ENCODE measurements around the gene LRRC3.

LRRC3 gene

DNA sequence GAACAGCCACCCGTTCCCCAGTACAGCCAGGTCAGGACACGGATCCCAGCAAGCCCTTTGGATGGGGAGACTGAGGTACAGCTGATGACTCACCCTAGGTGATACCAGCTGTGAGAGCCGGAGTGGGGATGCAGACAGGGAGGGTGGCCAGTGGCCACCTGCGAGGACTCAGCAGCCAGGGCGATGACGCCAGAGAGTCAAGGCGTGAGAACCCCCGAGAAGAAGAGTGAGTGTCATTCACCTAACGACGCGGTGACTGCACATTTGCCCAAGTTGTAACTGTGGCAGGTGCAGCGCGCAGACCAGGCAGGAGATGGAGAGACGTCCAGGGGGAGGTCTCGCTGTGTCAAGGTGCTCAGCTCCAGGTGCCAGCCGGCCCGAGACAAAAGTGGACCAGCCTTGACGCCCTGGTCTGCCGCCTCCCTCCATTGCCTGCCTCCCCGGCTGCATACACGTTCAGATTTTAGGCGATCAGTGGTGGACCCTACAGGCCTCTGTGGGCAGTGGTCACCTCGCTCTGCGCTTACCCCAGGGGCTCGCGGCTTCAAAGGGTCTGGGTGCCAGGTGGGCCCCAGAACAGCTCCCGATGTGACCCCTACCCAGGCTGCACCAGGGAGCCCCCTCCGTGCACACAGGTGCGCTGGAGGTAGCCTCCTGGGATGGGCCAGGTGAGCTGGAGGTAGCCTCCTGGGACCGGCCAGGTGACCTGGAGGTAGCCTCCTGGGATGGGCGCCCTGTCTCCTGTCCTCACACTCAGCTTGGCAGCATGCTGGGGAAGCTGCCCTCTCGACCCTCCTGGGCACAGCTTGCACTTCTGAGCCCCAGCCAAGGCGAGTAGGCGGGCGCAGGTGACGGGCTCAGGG lies 11.9 kb downstream of the LRRC3 start:
- Histone ChIP-seq H3K9me3 (ENCODE audit: control insufficient read depth, insufficient read depth, low read length) (no peaks in the 10 kb centered on the region), H3K27me3 (ENCODE audit: control insufficient read depth, insufficient read depth, low read length) (no peaks in the 10 kb centered on the region)

GRCh38 chr21:44467859-44468195 lies 12.5 kb downstream of the LRRC3 start:
- DNase-seq (ENCODE audit: low read depth, low spot score) = no peak
- Histone ChIP-seq H3K4me3 (ENCODE audit: low read length) (no peak overlapping the region), H3K4me1 (ENCODE audit: control insufficient read depth, insufficient read depth, low read length) (no peaks in the 10 kb centered on the region), H3K27me3 (ENCODE audit: control insufficient read depth, insufficient read depth, low read length) (no peaks in the 10 kb centered on the region), H3K27ac (ENCODE audit: low read length) (no peak overlapping the region), H3K9me3 (ENCODE audit: control insufficient read depth, insufficient read depth, low read length) (no peaks in the 10 kb centered on the region), H3K36me3 (ENCODE audit: control insufficient read depth, insufficient read depth, low read length) (no peaks in the 10 kb centered on the region)
- no CpG with 5 or more reads among the region's 15 CpGs for WGBS (ENCODE audit: insufficient coverage, insufficient read length)

More for the DNA sequence above, 11.9 kb downstream of the LRRC3 start:
- WGBS (ENCODE audit: insufficient coverage, insufficient read length) = no CpG with 5 or more reads among the region's 36 CpGs
- H3K27ac ChIP-seq (ENCODE audit: low read length) = no peak overlapping the region
- H3K36me3 ChIP-seq (ENCODE audit: control insufficient read depth, insufficient read depth, low read length) = no peaks in the 10 kb centered on the region
- DNase-seq (ENCODE audit: low read depth, low spot score) = no peak
- no peaks in the 10 kb centered on the region for H3K4me1 ChIP-seq (ENCODE audit: control insufficient read depth, insufficient read depth, low read length)
- no peak overlapping the region for H3K4me3 ChIP-seq (ENCODE audit: low read length)

GRCh38 chr21:44471341-44471740 lies 16.0 kb downstream of the LRRC3 start:
- H3K36me3 ChIP-seq (ENCODE audit: control insufficient read depth, insufficient read depth, low read length) = no peaks in the 10 kb centered on the region
- H3K27me3 ChIP-seq (ENCODE audit: control insufficient read depth, insufficient read depth, low read length) = no peaks in the 10 kb centered on the region
- no peak overlapping the region for H3K4me3 ChIP-seq (ENCODE audit: low read length)
- H3K4me1 ChIP-seq (ENCODE audit: control insufficient read depth, insufficient read depth, low read length) = peaks cover 2% of the 10 kb centered on the region; the same call in 1 of the 2 replicates
- DNase-seq (ENCODE audit: low read depth, low spot score) = no peak
- no peaks in the 10 kb centered on the region for H3K9me3 ChIP-seq (ENCODE audit: control insufficient read depth, insufficient read depth, low read length)
- H3K27ac ChIP-seq (ENCODE audit: low read length) = no peak overlapping the region

DNA sequence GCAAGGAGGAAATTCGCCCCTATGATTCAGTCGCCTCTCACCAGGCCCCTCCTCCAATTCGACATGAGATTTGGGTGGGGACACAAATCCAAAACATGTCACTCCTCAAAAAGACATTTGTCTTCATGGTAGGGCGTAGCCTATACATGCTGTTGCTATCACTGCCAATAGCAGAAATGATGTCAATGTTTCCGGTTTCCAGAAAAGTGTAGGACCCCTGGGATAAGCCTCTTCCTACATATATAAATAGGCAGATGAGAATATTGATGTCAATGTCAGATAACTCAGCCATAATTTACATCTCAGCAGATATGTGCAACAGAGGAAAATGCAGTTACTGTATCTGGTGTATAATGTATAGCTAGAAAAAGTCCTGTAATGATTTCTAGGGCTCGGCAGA lies 16.7 kb downstream of the LRRC3 start:
- Histone ChIP-seq H3K4me1 (ENCODE audit: control insufficient read depth, insufficient read depth, low read length) (peaks cover 2% of the 10 kb centered on the region; the same call in 1 of the 2 replicates), H3K27ac (ENCODE audit: low read length) (no peak overlapping the region), H3K27me3 (ENCODE audit: control insufficient read depth, insufficient read depth, low read length) (no peaks in the 10 kb centered on the region), H3K36me3 (ENCODE audit: control insufficient read depth, insufficient read depth, low read length) (no peaks in the 10 kb centered on the region), H3K9me3 (ENCODE audit: control insufficient read depth, insufficient read depth, low read length) (no peaks in the 10 kb centered on the region), H3K4me3 (ENCODE audit: low read length) (no peak overlapping the region)
- whole genome bisulfite sequencing (ENCODE audit: insufficient coverage, insufficient read length) = no CpG with 5 or more reads among the region's 6 CpGs
- DNase-seq (ENCODE audit: low read depth, low spot score) = no peak

- Histone ChIP-seq H3K27ac (ENCODE audit: low read length) (no peak overlapping the region), H3K9me3 (ENCODE audit: control insufficient read depth, insufficient read depth, low read length) (no peaks in the 10 kb centered on the region), H3K36me3 (ENCODE audit: control insufficient read depth, insufficient read depth, low read length) (no peaks in the 10 kb centered on the region), H3K4me3 (ENCODE audit: low read length) (no peak overlapping the region), H3K27me3 (ENCODE audit: control insufficient read depth, insufficient read depth, low read length) (no peaks in the 10 kb centered on the region), H3K4me1 (ENCODE audit: control insufficient read depth, insufficient read depth, low read length) (peaks cover 2% of the 10 kb centered on the region; the same call in 1 of the 2 replicates)
- no CpG with 5 or more reads among the region's 19 CpGs for WGBS (ENCODE audit: insufficient coverage, insufficient read length)
- DNase-seq (ENCODE audit: low read depth, low spot score) = no peak
These were observed 18.7 kb downstream of the LRRC3 start for GRCh38 chr21:44473915-44474555.

DNA sequence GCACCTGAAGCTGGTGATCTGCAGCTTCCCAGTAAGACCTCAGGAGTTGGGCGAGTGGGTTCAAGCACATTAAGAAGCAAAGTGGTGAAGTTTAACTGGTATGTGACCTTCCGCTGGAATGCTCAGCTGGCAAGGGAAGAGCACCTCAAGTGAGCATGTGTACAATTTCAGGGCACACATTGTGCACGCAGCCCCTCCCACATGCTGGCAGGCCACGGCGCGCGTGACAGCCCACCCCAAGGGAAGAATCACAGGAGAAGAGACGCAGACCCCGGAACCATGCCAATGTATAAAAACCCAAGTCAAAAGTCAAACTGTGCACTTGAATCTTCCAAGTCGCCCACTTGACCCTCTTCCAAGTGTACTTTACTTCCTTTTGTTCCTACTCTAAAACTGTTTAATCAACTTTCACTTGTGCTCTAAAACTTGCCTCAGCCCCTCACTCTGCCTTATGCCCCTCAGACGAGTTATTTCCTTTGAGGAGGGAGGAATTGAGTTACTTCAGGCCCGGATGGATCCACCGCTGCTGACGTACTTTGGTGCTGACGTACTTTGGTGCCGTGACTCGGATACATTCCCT lies 20.0 kb downstream of the LRRC3 start:
- no CpG with 5 or more reads among the region's 17 CpGs for WGBS (ENCODE audit: insufficient coverage, insufficient read length)
- no peaks in the 10 kb centered on the region for H3K36me3 ChIP-seq (ENCODE audit: control insufficient read depth, insufficient read depth, low read length)
- no peaks in the 10 kb centered on the region for H3K27me3 ChIP-seq (ENCODE audit: control insufficient read depth, insufficient read depth, low read length)
- H3K4me3 ChIP-seq (ENCODE audit: low read length) = no peak overlapping the region
- H3K4me1 ChIP-seq (ENCODE audit: control insufficient read depth, insufficient read depth, low read length) = peaks cover 2% of the 10 kb centered on the region; the same call in 1 of the 2 replicates
- no peak overlapping the region for H3K27ac ChIP-seq (ENCODE audit: low read length)
- no peak for DNase-seq (ENCODE audit: low read depth, low spot score)
- H3K9me3 ChIP-seq (ENCODE audit: control insufficient read depth, insufficient read depth, low read length) = no peaks in the 10 kb centered on the region

DNA sequence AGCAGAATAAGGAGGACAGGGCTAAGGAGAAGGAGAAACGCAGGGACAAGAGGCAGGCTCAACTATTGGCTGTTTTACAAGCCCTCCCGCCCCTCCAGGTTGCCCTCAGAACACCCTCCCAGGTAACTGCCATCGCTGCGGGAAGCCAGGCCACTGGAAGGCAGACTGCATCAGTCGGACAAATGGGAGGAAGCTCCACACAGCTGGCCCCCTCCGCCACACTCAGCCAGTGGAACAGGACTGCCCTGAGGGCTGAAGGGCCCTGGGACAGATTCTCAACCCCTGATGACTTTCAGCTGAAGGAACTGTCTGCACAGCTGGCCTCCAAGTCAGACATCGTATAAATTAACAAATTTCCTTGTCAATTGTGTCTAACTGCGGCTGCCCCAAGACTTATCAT lies 21.8 kb downstream of the LRRC3 start:
- DNase-seq (ENCODE audit: low read depth, low spot score) = no peak
- no peaks in the 10 kb centered on the region for H3K9me3 ChIP-seq (ENCODE audit: control insufficient read depth, insufficient read depth, low read length)
- H3K36me3 ChIP-seq (ENCODE audit: control insufficient read depth, insufficient read depth, low read length) = no peaks in the 10 kb centered on the region
- peaks cover 2% of the 10 kb centered on the region; the same call in 1 of the 2 replicates for H3K4me1 ChIP-seq (ENCODE audit: control insufficient read depth, insufficient read depth, low read length)
- H3K27me3 ChIP-seq (ENCODE audit: control insufficient read depth, insufficient read depth, low read length) = no peaks in the 10 kb centered on the region
- H3K4me3 ChIP-seq (ENCODE audit: low read length) = no peak overlapping the region
- H3K27ac ChIP-seq (ENCODE audit: low read length) = no peak overlapping the region
- WGBS (ENCODE audit: insufficient coverage, insufficient read length) = no CpG with 5 or more reads among the region's 8 CpGs

DNA sequence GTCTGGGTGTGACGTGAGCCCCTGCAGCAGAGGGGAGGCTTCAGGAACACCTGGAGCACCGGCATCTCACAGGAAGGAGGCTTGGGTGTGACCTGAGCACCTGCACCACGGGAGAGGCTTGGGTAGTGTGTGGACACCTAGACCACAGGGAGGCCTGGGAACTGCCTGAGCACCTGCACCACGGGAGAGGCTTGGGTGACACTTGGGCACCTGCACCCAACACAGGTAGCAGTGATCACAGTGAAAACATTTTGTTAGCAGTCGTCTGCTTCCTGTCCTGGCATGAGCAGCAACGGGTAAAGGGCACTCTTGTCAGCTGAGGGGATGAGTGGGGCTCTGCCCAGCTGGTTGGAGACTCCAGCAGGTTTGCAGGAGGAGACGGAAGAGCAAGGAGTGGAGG lies 22.4 kb downstream of the LRRC3 start:
- DNase-seq (ENCODE audit: low read depth, low spot score) = no peak
- no peak overlapping the region for H3K27ac ChIP-seq (ENCODE audit: low read length)
- H3K9me3 ChIP-seq (ENCODE audit: control insufficient read depth, insufficient read depth, low read length) = no peaks in the 10 kb centered on the region
- WGBS (ENCODE audit: insufficient coverage, insufficient read length) = no CpG with 5 or more reads among the region's 7 CpGs
- H3K27me3 ChIP-seq (ENCODE audit: control insufficient read depth, insufficient read depth, low read length) = no peaks in the 10 kb centered on the region
- H3K36me3 ChIP-seq (ENCODE audit: control insufficient read depth, insufficient read depth, low read length) = no peaks in the 10 kb centered on the region
- H3K4me3 ChIP-seq (ENCODE audit: low read length) = no peak overlapping the region
- peaks cover 2% of the 10 kb centered on the region; the same call in 1 of the 2 replicates for H3K4me1 ChIP-seq (ENCODE audit: control insufficient read depth, insufficient read depth, low read length)

DNA sequence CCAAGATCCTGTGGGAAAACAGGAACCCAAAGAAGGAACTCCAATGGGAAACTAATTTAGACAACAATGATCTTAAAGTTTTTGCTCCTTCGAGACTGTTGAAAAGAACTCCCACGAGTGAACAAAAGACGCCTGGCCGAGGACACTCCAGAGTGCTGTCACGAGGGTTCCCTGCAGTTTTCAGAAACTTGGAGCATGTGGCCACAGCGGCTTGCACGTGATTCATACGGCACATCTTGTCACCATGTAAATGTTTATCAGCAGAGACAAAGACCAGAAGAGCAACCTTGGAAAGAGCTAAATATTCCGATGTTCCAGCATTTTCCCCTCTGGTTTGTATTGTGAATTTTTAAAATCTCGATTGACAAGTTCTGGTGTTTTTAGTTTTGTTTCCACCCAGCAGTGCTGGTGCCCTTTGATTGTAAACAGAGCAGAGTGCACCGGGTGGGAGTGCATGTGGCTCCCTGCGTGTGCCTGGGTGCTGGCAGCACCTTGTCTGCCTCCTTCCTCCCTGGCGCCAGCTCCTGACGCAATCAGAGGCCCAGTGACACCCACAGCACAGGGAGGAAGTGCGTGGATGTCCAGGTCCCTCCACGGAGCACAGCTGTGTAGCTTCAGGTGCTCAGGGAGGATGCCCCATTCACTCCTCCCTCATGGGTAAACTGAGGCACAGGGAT lies 23.0 kb downstream of the LRRC3 start:
- H3K27me3 ChIP-seq (ENCODE audit: control insufficient read depth, insufficient read depth, low read length) = no peaks in the 10 kb centered on the region
- H3K27ac ChIP-seq (ENCODE audit: low read length) = no peak overlapping the region
- no peak overlapping the region for H3K4me3 ChIP-seq (ENCODE audit: low read length)
- no peaks in the 10 kb centered on the region for H3K36me3 ChIP-seq (ENCODE audit: control insufficient read depth, insufficient read depth, low read length)
- H3K4me1 ChIP-seq (ENCODE audit: control insufficient read depth, insufficient read depth, low read length) = peaks cover 2% of the 10 kb centered on the region; the same call in 1 of the 2 replicates
- H3K9me3 ChIP-seq (ENCODE audit: control insufficient read depth, insufficient read depth, low read length) = no peaks in the 10 kb centered on the region
- WGBS (ENCODE audit: insufficient coverage, insufficient read length) = no CpG with 5 or more reads among the region's 16 CpGs
- no peak for DNase-seq (ENCODE audit: low read depth, low spot score)

DNA sequence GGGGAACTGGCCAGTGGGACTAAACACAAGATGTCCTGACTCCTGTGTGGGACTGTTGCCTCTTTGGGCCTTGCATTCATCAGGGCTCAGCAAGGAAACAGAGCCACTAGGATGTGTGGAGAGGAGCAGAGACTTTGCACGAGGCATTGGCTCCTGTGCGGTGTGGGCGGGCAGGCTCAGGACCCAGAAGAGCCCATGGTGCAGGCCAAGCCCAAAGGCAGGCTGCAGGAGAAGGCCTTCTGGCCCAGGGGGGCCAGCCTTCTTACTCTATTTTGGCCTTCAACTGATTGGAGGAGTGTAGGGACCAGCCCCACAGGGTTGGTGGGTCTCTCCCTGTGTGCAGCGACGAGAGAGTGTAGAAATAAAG lies 23.5 kb downstream of the LRRC3 start:
- Histone ChIP-seq H3K36me3 (ENCODE audit: control insufficient read depth, insufficient read depth, low read length) (no peaks in the 10 kb centered on the region), H3K27ac (ENCODE audit: low read length) (no peak overlapping the region), H3K27me3 (ENCODE audit: control insufficient read depth, insufficient read depth, low read length) (no peaks in the 10 kb centered on the region), H3K9me3 (ENCODE audit: control insufficient read depth, insufficient read depth, low read length) (no peaks in the 10 kb centered on the region), H3K4me1 (ENCODE audit: control insufficient read depth, insufficient read depth, low read length) (peaks cover 2% of the 10 kb centered on the region; the same call in 1 of the 2 replicates), H3K4me3 (ENCODE audit: low read length) (no peak overlapping the region)
- no CpG with 5 or more reads among the region's 5 CpGs for WGBS (ENCODE audit: insufficient coverage, insufficient read length)
- no peak for DNase-seq (ENCODE audit: low read depth, low spot score)

Data from iPS DF 6.9 (cell line).